GM12891 (cell line): ENCODE measurements around the gene SRGAP1.

Experiments
- POLR2AphosphoS5 ChIP-seq: IDR thresholded peaks from 2 replicates; pipeline ENCODE4 v1.6.1; 2011; ENCODE audit warnings: low read depth, low read length, control low read depth
- TAF1 ChIP-seq: IDR thresholded peaks from 2 replicates; pipeline ENCODE4 v1.6.1; 2011; ENCODE audit warnings: low read depth, low read length, control low read depth

DNA sequence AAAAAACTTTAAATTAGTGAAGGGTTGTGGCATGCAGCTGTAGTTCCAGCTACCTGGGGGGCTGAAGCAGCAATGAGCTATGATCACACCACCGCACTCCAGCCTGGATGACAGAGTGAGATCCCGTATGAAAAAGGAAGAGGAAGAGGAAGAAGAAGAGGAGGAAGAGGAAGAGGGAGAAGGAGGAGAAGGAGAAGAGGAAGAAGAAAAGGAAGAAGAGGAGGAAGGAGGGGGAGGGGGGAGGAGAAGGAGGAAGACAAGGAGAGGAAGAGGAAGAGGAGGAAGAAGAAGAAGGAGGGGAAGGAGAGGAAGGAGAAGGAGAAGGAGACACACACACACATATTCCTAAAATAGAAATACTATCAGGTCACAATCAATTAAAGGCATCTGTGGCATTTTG, 32.7 kb upstream of the SRGAP1 start:
- TF ChIP-seq POLR2AphosphoS5 (no peak), TAF1 (no peak)
